Measurements from ENCODE around the gene ANGEL1.

ANGEL1 gene

DNA sequence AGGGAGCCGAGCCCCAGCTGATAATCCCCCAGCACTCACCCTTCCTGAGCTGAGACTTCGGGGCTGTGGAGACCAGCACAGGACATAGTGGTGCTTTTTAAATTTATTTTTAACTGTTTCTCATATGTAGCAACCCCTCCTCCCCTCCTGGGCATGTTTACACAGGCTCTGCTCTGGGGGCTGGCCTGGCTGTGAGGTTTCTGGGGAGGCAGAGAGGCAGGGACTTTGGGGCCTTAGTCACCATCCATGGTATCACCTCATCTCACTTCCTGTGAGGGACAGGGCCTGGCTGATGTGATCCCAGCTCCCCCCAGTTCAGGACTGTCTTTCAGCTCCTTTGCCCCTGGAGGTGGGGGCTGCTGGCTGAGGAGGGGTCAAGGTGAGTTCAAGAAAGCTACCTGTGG, 31.0 kb downstream of the ANGEL1 start:
- Histone ChIP-seq H3K4me2 (ENCODE audit: insufficient read depth, low read length) (no peak overlapping the region), H4K20me1 (ENCODE audit: insufficient read depth, low read length) (peaks cover 8% of the 10 kb centered on the region), H3K9ac (ENCODE audit: low read depth, low read length) (no peak overlapping the region), H3K79me2 (ENCODE audit: insufficient read depth, low read length) (no peaks in the 10 kb centered on the region), H3K36me3 (ENCODE audit: insufficient read depth, low read length) (peaks cover 51% of the 10 kb centered on the region), H3K27ac (ENCODE audit: low read length) (no peak overlapping the region), H3K4me1 (ENCODE audit: insufficient read depth, low read length) (no peaks in the 10 kb centered on the region), H2AFZ (ENCODE audit: low read depth, low read length) (no peak overlapping the region), H3K9me3 (ENCODE audit: insufficient read depth, low read length, severe bottlenecking) (no peaks in the 10 kb centered on the region), H3K27me3 (ENCODE audit: insufficient read depth, low read length, poor library complexity) (no peaks in the 10 kb centered on the region), H3K4me3 (ENCODE audit: low read depth in 1 of 2, low read length in 2 of 2) (no peak overlapping the region)
- DNase-seq = no peak
- TF ChIP-seq, protein P1, sequence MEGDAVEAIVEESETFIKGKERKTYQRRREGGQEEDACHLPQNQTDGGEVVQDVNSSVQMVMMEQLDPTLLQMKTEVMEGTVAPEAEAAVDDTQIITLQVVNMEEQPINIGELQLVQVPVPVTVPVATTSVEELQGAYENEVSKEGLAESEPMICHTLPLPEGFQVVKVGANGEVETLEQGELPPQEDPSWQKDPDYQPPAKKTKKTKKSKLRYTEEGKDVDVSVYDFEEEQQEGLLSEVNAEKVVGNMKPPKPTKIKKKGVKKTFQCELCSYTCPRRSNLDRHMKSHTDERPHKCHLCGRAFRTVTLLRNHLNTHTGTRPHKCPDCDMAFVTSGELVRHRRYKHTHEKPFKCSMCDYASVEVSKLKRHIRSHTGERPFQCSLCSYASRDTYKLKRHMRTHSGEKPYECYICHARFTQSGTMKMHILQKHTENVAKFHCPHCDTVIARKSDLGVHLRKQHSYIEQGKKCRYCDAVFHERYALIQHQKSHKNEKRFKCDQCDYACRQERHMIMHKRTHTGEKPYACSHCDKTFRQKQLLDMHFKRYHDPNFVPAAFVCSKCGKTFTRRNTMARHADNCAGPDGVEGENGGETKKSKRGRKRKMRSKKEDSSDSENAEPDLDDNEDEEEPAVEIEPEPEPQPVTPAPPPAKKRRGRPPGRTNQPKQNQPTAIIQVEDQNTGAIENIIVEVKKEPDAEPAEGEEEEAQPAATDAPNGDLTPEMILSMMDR (IDR thresholded peaks at IDR 0.05; ENCODE audit: borderline replicate concordance, extremely low read depth, low read length, poor library complexity, severe bottlenecking) = no peak
- TF ChIP-seq EZH2 (IDR thresholded peaks at IDR 0.05; ENCODE audit: borderline replicate concordance, low read depth, low read length, severe bottlenecking) = no peak
- ATAC-seq (ENCODE audit: insufficient read depth, low read depth) = 0 out of 3 replicates have a peak, but pooled peaks have one; percentile 35

DNA sequence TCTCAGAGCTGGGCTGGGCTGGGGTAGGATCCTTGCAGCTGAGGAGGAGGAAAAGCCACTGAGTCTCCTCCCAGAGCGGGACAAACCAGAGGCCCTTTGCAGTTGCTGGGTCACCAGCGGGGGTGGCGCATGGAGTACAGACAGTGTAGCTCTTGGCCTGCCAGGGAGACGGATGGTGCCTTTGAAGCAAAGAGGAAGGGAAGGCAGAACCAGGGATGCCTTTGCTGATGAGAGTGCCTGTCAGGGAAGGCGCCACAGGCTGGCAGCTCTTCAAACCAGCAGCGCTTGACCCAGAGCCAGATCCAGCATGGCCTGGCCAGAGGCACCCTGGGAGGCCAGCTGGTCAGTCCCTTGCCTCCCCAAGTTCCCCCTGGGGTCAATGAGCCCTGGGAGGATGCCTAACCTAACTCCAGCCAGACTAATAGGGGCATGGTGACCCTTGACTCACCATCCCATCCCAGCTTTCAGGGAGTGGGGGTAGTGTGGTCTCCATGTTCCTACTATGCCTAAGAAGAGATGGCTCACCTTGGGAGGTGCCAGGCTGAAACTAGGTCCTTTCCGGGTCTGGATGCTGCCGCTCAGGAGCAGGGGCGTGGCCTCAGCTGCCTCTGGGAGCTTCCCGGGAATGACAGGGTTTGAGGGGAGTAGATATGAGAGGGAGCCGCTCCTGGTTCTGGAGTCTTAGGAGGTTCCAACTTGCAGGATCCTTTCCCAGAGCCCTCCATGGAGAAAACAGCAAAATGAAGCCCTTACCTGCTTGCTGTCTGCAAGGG, 31.6 kb downstream of the ANGEL1 start:
- H3K79me2 ChIP-seq (ENCODE audit: insufficient read depth, low read length) = no peaks in the 10 kb centered on the region
- peaks cover 48% of the 10 kb centered on the region for H3K36me3 ChIP-seq (ENCODE audit: insufficient read depth, low read length)
- H3K27ac ChIP-seq (ENCODE audit: low read length) = no peak overlapping the region
- ATAC-seq (ENCODE audit: insufficient read depth, low read depth) = no peak
- H3K4me3 ChIP-seq (ENCODE audit: low read depth in 1 of 2, low read length in 2 of 2) = no peak overlapping the region
- H3K9me3 ChIP-seq (ENCODE audit: insufficient read depth, low read length, severe bottlenecking) = no peaks in the 10 kb centered on the region
- H3K4me1 ChIP-seq (ENCODE audit: insufficient read depth, low read length) = no peaks in the 10 kb centered on the region
- no peak overlapping the region for H3K9ac ChIP-seq (ENCODE audit: low read depth, low read length)
- no peaks in the 10 kb centered on the region for H3K27me3 ChIP-seq (ENCODE audit: insufficient read depth, low read length, poor library complexity)
- no peak overlapping the region for H3K4me2 ChIP-seq (ENCODE audit: insufficient read depth, low read length)
- H2AFZ ChIP-seq (ENCODE audit: low read depth, low read length) = no peak overlapping the region
- TF ChIP-seq, protein P1 (IDR thresholded peaks at IDR 0.05; ENCODE audit: borderline replicate concordance, extremely low read depth, low read length, poor library complexity, severe bottlenecking) = no peak
- no peak for TF ChIP-seq EZH2 (IDR thresholded peaks at IDR 0.05; ENCODE audit: borderline replicate concordance, low read depth, low read length, severe bottlenecking)
- H4K20me1 ChIP-seq (ENCODE audit: insufficient read depth, low read length) = peaks cover 8% of the 10 kb centered on the region
- DNase-seq = no peak

DNA sequence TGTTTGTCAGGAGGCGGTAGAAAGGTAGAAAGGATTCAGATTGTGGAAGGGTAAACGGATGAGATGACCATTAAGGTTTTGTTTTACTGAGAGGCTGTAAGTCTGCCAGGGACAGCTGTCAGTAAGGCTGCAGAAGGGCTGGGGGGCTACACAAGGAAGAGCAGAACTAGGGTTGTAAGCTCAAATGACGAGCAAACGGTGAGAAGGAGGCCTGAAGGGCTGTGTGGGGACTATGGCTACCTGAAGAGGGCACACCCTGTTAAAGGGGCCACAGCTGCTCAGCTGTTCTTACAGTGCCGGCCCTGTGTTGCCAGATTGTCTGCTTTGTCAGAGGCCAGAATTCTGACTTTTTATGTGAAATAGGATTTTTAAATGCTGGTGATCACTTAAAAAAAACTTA, 32.3 kb downstream of the ANGEL1 start:
- Histone ChIP-seq H4K20me1 (ENCODE audit: insufficient read depth, low read length) (peaks cover 8% of the 10 kb centered on the region), H3K79me2 (ENCODE audit: insufficient read depth, low read length) (no peaks in the 10 kb centered on the region), H3K27ac (ENCODE audit: low read length) (no peak overlapping the region), H3K4me1 (ENCODE audit: insufficient read depth, low read length) (no peaks in the 10 kb centered on the region), H3K27me3 (ENCODE audit: insufficient read depth, low read length, poor library complexity) (no peaks in the 10 kb centered on the region), H3K9ac (ENCODE audit: low read depth, low read length) (no peak overlapping the region), H3K4me2 (ENCODE audit: insufficient read depth, low read length) (no peak overlapping the region), H2AFZ (ENCODE audit: low read depth, low read length) (no peak overlapping the region), H3K36me3 (ENCODE audit: insufficient read depth, low read length) (peaks cover 42% of the 10 kb centered on the region), H3K4me3 (ENCODE audit: low read depth in 1 of 2, low read length in 2 of 2) (no peak overlapping the region), H3K9me3 (ENCODE audit: insufficient read depth, low read length, severe bottlenecking) (no peaks in the 10 kb centered on the region)
- no peak for DNase-seq
- TF ChIP-seq, protein P1 (IDR thresholded peaks at IDR 0.05; ENCODE audit: borderline replicate concordance, extremely low read depth, low read length, poor library complexity, severe bottlenecking) = no peak
- TF ChIP-seq EZH2 (IDR thresholded peaks at IDR 0.05; ENCODE audit: borderline replicate concordance, low read depth, low read length, severe bottlenecking) = no peak
- no peak for ATAC-seq (ENCODE audit: insufficient read depth, low read depth)

Data from DND-41 (cell line).